GM12891 (cell line): ENCODE results near the gene ATP5ME.

Experiments used
- DNase-seq: peaks from one replicate; pipeline ENCODE4 v3.0.0; 2011; ENCODE audit warnings: low spot score; ENCODE audit not compliant: insufficient read length
- FAIRE-seq: peaks from 2 replicates; lab custom pipeline; 2011; peaks lifted over from hg19 to GRCh38; lab: Jason Lieb, UNC
- PAX5 ChIP-seq: IDR thresholded peaks from 2 replicates; pipeline ENCODE4 v1.6.1; 2011; ENCODE audit warnings: low read length, moderate library complexity, mild to moderate bottlenecking; ENCODE audit not compliant: insufficient read depth, severe bottlenecking
- POLR2A ChIP-seq: IDR thresholded peaks from 2 replicates; pipeline ENCODE4 v1.6.1; 2011; ENCODE audit warnings: low read depth, low read length, control low read depth
- POLR2AphosphoS5 ChIP-seq: IDR thresholded peaks from 2 replicates; pipeline ENCODE4 v1.6.1; 2011; ENCODE audit warnings: low read depth, low read length, control low read depth
- POU2F2 ChIP-seq: IDR thresholded peaks from 2 replicates; pipeline ENCODE4 v1.6.1; 2011; ENCODE audit warnings: low read depth, mild to moderate bottlenecking, control low read depth, low read length, moderate library complexity
- SPI1 ChIP-seq: IDR thresholded peaks from 2 replicates; pipeline ENCODE4 v1.6.1; 2011; ENCODE audit warnings: low read depth, low read length, control low read depth
- TAF1 ChIP-seq: IDR thresholded peaks from 2 replicates; pipeline ENCODE4 v1.6.1; 2011; ENCODE audit warnings: low read depth, low read length, control low read depth

Gene ATP5ME

DNA sequence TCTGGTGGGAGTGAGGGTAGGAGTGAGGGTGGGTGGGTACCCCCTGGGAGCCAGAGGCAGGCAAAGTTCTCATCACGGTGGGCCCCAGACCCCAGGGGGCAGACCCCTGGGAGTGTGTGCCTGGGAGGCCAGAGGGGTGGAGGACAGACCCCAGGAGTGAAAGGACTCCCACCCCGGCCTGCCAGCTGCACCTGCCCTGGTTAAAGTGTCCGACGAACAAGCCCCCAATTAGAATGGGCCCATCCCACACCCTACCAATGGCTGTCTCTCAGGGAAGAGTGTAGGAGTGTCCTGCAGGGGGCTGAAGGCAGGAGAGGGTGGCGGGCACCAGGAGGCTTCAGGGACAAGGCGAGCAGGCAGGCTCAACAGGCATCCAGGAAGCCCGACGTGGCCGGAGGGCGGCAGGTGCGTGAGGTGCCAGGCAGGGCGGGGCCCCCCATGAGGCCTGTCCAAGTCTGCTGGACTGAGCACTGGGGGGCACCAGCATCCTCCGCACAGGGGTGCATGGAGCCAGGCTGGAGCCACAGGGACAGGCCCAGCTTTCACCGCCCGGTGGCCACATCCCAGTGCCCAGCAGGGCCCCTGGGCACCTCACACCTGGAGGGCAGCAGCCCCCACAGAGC, 40.0 kb downstream of the ATP5ME start:
- no peak for FAIRE-seq
- no peak for DNase-seq
- no peak for TF ChIP-seq TAF1
- no peak for TF ChIP-seq POLR2A
- TF ChIP-seq SPI1 = no peak
- no peak for TF ChIP-seq POU2F2
- TF ChIP-seq POLR2AphosphoS5 = no peak
- no peak for TF ChIP-seq PAX5

DNA sequence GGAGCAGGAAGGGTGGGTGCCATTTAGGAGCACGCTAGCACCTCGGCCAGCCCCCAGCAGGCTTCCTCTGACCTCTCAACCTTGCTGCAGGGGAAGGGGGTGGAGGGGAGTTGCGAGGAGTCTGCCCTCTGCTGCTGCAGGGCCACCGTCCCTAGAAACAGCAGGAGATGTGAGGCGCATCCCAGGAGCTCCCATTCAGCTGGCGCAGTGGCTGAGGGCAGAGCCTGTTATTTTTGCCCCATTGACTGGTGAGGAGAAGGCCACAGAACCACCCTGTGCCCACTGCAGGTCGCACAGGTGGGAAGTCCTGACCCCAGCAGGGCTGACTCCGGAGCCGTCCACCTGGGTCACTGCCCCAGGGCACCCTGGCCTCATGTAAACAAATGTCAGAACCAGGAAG, 40.7 kb downstream of the ATP5ME start:
- DNase-seq (no peak), FAIRE-seq (no peak)
- TF ChIP-seq POLR2AphosphoS5 (no peak), POU2F2 (no peak), TAF1 (no peak), SPI1 (no peak), PAX5 (no peak), POLR2A (no peak)

DNA sequence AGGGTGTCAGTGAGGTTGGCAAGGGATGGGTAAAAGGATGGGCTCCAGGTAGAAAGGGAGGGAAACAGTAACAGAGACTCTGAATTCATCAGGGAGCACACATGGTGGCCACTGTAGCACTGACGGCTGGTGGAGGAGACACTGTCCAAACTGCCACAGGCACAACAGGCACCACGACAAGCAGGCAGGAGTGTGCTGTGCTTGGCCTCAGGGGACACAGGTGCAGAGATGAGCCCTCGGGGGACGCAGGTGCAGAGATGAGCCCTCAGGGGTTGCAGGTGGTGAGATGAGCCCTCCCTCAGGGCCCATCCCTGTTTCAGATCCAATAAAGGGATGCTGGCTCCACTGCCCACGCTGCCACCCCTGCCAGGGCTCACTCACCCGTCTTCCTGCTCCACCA, 41.1 kb downstream of the ATP5ME start:
- DNase-seq = no peak
- no peak for FAIRE-seq
- no peak for TF ChIP-seq TAF1
- TF ChIP-seq SPI1 = no peak
- TF ChIP-seq POU2F2 = no peak
- no peak for TF ChIP-seq PAX5
- no peak for TF ChIP-seq POLR2A
- no peak for TF ChIP-seq POLR2AphosphoS5

DNA sequence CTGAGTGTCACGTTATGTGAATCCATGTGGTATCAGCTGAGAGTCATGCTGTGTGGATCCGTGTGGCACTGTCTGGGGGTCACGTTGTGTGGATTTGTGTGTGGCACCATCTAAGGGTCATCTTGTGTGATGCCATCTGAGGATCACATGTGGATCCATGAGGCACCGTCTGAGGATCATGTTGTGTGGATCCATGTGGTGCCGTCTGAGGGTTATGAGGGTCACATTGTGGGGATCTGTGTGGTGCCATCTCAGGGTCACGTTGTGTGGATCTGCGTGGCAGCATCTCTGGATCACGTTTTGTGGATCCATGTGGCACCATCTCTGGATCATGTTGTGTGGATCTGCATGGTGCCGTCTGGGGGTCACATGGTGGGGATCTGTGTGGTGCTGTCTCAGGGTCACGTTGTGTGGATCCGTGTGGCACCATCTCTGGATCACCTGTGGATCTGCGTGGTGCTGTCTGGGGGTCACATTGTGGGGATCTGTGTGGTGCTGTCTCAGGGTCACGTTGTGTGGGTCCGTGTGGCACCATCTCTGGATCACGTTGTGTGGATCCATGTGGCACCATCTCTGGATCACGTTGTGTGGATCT, 41.8 kb downstream of the ATP5ME start:
- DNase-seq (no peak), FAIRE-seq (no peak)
- TF ChIP-seq POU2F2 (no peak), PAX5 (no peak), POLR2AphosphoS5 (no peak), SPI1 (no peak)

DNA sequence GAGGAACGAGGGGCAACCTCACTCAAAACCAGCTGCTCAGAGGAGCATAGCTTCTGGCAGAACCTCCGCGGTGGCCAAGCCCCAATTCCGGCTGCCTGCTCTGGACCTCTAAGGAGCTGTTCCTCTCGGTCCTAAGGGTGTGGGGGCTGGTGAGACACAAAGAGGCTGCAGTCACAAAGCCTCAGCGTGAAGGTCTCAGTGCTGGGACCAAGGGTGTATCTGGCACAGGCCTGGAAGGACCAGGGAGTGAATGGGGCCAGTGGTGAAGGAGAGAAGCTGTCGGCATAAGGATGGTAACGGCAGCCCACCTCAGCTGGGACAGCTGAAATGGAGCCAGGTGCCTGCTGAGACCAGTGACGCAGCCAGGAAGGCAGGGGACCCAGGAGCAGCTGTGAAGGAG, 43.4 kb downstream of the ATP5ME start:
- FAIRE-seq = no peak
- no peak for DNase-seq
- TF ChIP-seq TAF1 (no peak), POU2F2 (no peak), POLR2A (no peak)

DNA sequence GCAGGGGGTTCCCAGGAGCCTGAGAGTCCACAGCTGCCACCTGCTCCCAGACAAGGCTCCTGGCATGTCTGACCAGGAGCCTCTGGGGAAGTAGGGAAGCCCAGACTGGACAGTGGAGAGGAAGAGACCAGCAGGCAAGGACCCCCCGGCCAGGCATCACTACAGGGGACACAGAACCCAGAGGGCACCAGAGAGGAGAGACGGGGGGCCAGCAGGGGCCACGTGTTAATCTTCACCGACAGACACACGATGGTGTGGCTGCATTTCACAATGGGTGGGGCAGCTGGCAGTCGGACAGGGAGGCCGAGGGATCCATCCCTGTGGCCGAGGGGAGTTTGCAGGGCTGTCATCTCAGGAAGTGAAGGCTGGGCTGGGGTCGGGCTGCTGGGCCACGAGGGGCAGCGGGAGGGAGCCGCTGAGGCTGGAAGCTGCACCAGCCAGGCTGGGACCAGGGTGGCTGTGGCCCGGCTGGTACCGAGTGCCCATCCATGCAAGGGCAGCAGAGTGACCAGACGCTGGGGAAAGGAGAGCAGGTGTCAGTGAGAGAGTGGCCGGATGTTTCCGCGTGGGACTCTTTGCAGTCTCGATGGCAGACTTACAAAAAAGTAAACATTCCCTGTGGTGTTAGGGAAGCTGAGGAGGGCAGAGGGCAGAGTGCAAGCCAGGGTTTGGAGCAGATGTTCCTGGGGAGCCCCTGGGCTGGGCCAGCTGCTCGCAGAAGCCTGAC, 44.0 kb downstream of the ATP5ME start:
- no peak for TF ChIP-seq TAF1
- FAIRE-seq (no peak), DNase-seq (no peak)

DNA sequence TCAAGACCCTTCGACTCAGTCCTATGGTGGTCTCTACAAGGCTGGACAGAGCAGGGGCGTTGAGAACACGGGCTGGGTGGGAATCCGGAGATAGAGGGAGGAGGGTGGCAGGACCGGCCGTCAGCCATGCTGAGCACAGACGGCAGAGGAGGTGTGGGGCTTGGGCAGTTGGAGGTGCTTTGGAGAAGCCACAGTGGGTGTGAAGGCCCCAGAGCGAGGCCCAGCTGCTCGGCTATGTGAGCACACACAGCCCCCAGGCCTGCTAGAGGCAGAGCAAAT, 44.5 kb downstream of the ATP5ME start:
- no peak for FAIRE-seq

DNA sequence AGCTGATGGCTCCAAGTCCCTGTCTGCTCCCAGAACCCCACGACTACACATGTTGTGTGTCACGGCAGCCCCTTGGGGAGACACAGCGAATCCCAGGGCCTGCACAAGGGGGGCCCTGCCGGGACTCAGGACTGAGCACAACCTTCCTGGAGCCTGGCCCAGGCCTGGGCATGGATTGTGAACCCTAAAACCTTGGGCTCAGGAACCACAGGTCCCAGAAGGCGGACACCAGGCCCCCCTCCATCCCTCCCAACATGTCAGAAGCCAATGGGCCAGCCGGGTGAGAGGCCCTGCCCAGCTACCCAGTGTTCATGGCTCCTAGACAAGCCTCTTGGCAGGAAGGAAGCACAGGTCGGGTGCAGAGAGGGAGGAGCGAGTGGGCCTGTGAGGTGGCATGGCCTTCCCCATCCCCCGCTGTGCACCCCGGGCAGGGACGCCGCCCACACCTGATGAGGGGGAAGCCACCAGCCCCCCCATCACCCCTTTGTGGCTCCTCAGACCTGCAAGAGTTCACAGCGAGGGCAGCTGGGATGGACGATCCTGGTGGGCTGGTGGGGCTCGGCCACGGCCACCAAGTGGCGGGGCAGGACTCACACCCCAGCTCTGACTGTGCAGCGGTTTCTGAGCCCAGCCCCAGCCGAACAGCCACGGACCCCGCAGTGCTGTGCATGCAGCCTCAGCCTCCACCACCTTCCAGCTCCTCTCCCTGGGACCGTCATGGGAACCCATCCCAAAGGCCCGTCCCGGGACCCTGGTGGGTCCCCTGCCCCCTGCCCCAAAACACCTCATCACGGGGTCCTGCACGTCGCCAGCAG, 45.0 kb downstream of the ATP5ME start:
- TF ChIP-seq POU2F2 (no peak), POLR2A (no peak), PAX5 (no peak), POLR2AphosphoS5 (no peak), TAF1 (no peak), SPI1 (no peak)
- no peak for DNase-seq
- no peak for FAIRE-seq

More for the DNA sequence above, 44.5 kb downstream of the ATP5ME start:
- TF ChIP-seq POU2F2 (no peak), TAF1 (no peak), SPI1 (no peak), PAX5 (no peak), POLR2AphosphoS5 (no peak), POLR2A (no peak)
- DNase-seq = no peak

DNA sequence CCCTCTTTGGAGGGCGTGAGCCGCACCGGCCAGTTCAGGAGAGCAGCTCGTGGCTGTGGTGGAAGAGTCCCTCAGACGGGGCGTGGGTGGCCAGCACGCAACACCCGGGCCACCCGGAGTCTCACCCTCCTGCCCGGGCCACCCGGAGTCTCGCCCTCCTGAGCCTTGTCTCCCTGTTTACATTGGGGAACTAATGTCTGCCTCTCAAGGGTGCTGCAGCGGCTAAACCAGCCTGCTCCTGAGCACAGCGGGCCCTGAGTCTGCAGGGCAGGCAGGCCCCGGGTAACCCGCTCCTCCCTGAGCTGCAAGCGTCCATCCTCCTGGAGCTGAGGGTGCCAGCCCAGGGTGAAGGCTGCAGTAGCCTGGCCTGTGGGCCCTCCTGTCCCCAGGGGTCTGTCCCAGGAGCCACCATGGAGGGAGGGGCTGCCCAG, 45.8 kb downstream of the ATP5ME start:
- no peak for FAIRE-seq
- DNase-seq = no peak

DNA sequence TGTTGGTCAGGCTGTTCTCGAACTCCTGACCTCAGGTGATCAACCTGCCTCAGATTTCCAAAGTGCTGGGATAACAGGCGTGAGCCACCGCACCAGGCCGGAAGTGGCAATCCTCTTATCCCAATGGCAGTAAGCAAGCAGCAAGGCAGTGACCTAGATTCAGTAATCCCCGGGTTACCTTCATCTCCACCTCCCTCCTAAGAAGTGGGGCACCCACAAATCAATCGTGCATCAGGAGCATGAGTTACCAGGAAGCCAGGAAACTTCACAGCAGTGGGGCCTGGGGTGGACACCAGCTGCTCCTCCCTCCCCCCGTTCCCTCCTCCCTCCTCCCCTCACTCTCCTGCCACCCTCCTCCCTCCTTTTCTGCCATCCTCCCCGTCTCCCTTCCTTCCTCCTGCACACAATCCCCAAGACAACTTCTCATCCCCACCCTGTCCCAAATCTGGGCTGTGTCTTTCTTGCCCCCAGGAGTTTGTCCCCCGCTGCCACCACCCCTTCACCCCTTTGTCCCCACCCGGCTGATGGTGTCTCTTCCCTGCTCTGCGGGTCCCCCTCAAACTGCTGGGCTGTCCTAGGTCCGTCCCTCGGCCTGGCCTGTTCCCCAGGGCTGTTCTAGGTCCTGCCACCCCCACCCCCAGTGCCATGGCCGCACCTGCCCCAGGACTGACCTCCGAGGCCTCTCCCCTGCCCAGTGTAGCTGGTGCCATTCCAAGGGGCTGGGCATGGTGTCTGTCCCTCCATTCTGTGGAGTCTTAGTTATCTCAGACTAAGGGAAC, 46.5 kb downstream of the ATP5ME start:
- TF ChIP-seq POLR2AphosphoS5 (no peak), POU2F2 (no peak), SPI1 (no peak), PAX5 (no peak), POLR2A (no peak), TAF1 (no peak)
- no peak for FAIRE-seq
- no peak for DNase-seq

More for the DNA sequence above, 45.8 kb downstream of the ATP5ME start:
- TF ChIP-seq POU2F2 (no peak), POLR2A (no peak), PAX5 (no peak), TAF1 (no peak), POLR2AphosphoS5 (no peak), SPI1 (no peak)
